ENCODE results near the gene EFCAB10. TPM values are rescaled to one million over a fixed set of nuclear protein-coding genes. Genes with fewer than 3 reads are reported as not detected.
A peak's percentile ranks its signal among the peaks of the same experiment; 100 is the strongest.
"Not testable (repeated sequence)": the region's sequence is repeated elsewhere in the genome, so short reads cannot be mapped to it uniquely, and the experiment has no call there.

The EFCAB10 gene
- total RNA-seq, 1 donor from 2014 or later = 0.53 TPM

DNA sequence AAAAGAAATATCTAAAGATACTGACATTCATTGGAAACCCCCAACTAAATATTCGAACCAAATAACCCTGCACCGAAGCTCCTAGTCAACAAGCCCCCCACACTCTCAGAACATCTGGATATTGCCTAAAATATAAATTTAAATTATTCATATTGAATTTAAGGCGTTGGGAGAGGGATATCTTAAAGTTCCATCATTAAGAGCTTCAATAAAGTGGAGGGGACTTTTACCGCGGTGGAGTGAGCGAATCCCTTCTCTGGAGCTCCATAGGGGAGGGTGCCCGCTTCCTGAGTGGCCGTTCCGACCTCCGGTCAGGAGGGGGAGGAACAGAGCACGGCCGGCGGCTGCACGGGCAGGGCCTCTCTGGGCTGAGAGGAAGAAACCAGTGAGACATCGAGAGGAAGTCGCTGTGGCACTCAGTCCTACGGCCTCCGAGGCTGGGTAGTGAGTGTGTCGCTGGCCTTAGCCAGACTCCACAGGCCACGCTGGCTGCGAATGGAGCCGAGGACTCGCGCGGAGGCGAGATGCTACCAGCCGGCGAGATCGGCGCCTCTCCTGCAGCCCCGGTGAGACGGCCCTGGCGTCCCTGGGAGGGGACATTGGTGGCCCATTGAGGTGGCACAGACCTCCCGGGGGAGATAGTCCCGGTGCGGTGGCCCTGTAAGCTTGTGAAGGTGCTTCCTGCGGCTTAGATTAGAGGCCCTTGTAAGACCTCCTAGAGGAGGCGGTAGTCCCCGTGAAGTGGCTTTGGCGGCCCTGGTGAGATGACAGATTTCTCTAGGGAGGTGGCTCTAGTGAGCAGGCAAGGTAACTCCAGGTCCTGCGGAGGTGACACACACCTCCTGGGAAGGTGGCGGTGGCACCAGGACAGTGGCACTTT is 49.3 kb downstream of the EFCAB10 start, which contains the start of gene RINT1:
TSS of gene RINT1 (plus strand) at position 410 of the 880 bp plus-strand sequence. CDS start at position 525, 115 bp downstream.
- DNase-seq (ENCODE audit: low read depth) (peak; percentile 81), FAIRE-seq (no peak)
- H3K27me3 ChIP-seq (ENCODE audit: control insufficient read depth, insufficient read depth, low read length) = no peaks in the 10 kb centered on the region
- peak within 1 kb of the TSS; percentile 70 for H3K4me3 ChIP-seq (ENCODE audit: low read depth, low read length)
- TF ChIP-seq CTCF (IDR thresholded peaks at IDR 0.05; ENCODE audit: insufficient read depth, low read length, severe bottlenecking) = peak; percentile 80
- no peaks in the 10 kb centered on the region for H3K36me3 ChIP-seq (ENCODE audit: control insufficient read depth, insufficient read depth, low read length)

DNA sequence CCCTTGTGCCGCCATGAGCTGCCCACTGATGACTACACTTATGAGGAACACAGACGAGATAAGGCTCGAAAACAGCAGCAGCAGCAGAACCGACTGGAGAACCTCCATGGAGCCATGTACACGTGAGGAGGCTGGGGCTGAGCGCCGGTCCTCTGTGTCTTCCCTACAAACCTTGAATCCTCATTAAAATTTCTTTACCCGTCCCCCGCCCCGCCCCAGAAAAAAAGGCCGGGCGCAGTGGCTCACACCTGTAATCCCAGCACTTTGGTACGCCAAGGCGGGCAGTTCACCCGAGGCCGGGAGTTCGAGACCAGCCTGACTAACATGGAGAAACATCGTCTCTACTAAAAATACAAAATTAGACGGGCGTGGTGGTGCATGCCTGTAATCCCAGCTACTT is 50.7 kb downstream of the EFCAB10 start:
- H3K36me3 ChIP-seq (ENCODE audit: control insufficient read depth, insufficient read depth, low read length) = no peaks in the 10 kb centered on the region
- FAIRE-seq (no peak), DNase-seq (ENCODE audit: low read depth) (no peak)
- no peaks in the 10 kb centered on the region for H3K27me3 ChIP-seq (ENCODE audit: control insufficient read depth, insufficient read depth, low read length)
- no peak overlapping the region for H3K4me3 ChIP-seq (ENCODE audit: low read depth, low read length)
- no peak for TF ChIP-seq CTCF (IDR thresholded peaks at IDR 0.05; ENCODE audit: insufficient read depth, low read length, severe bottlenecking)

- Histone ChIP-seq H3K36me3 (ENCODE audit: control insufficient read depth, insufficient read depth, low read length) (no peaks in the 10 kb centered on the region), H3K27me3 (ENCODE audit: control insufficient read depth, insufficient read depth, low read length) (no peaks in the 10 kb centered on the region), H3K4me3 (ENCODE audit: low read depth, low read length) (no peak overlapping the region)
- FAIRE-seq (no peak), DNase-seq (ENCODE audit: low read depth) (no peak)
- no peak for TF ChIP-seq CTCF (IDR thresholded peaks at IDR 0.05; ENCODE audit: insufficient read depth, low read length, severe bottlenecking)
Measured at GRCh38 chr7:105530126-105530525, 51.2 kb downstream of the EFCAB10 start.

DNA sequence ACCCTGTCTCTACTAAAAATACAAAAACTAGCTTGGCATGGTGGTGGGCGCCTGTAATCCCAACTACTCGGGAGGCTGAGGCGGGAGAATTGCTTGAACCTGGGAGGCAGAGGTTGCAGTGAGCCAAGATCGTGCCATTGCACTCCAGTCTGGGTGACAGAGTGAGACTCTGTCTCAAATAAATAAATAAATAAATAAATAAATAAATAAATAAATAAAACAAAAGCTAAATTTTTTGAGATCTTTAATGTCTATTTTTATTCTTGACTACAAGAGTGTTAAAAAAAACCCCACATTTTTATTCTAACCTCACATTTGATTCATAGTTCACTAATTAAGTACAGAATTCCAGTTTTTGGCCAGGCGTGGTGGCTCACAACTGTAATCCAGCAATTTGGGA is 53.6 kb downstream of the EFCAB10 start:
- FAIRE-seq; H3K4me3 ChIP-seq (ENCODE audit: low read depth, low read length): not testable (repeated sequence)

GRCh38 chr7:105524840-105525239 is 56.5 kb downstream of the EFCAB10 start:
- Histone ChIP-seq H3K27me3 (ENCODE audit: control insufficient read depth, insufficient read depth, low read length) (no peaks in the 10 kb centered on the region), H3K4me3 (ENCODE audit: low read depth, low read length) (no peak overlapping the region), H3K36me3 (ENCODE audit: control insufficient read depth, insufficient read depth, low read length) (no peaks in the 10 kb centered on the region)
- no peak for DNase-seq (ENCODE audit: low read depth)
- TF ChIP-seq CTCF (IDR thresholded peaks at IDR 0.05; ENCODE audit: insufficient read depth, low read length, severe bottlenecking) = no peak
- no peak for FAIRE-seq

More for the DNA sequence above, 53.6 kb downstream of the EFCAB10 start:
- not testable (repeated sequence) for DNase-seq (ENCODE audit: low read depth); H3K36me3 ChIP-seq (ENCODE audit: control insufficient read depth, insufficient read depth, low read length); H3K27me3 ChIP-seq (ENCODE audit: control insufficient read depth, insufficient read depth, low read length)

GRCh38 chr7:105524423-105524822 is 56.9 kb downstream of the EFCAB10 start:
- DNase-seq (ENCODE audit: low read depth); H3K4me3 ChIP-seq (ENCODE audit: low read depth, low read length); FAIRE-seq; H3K27me3 ChIP-seq (ENCODE audit: control insufficient read depth, insufficient read depth, low read length); H3K36me3 ChIP-seq (ENCODE audit: control insufficient read depth, insufficient read depth, low read length): not testable (repeated sequence)

All from bronchial epithelial cell (primary cell).